Lung (tissue), 12 donors: ENCODE measurements around the gene MLLT1. TPM values are rescaled to one million over a fixed set of nuclear protein-coding genes. Genes with fewer than 3 reads are reported as not detected.

Experiments
- ATAC-seq: fragments of 200-7000 bp; cut with Tn5 transposase; one replicate; pipeline ENCODE4 v1.9.1; 2020; ENCODE audit warnings: moderate number of reproducible peaks; ENCODE audit not compliant: insufficient read depth, low FRiP score
- DNase-seq, 3 donors: peaks; one replicate each; pipeline ENCODE4 v3.0.0-alpha.2; 2013 to 2017
- H3K27ac ChIP-seq, 2 donors: one replicate each; pipeline ENCODE4 v1.5.1; 2013; ENCODE audit warnings: mild to moderate bottlenecking in 2 of 2, moderate library complexity in 2 of 2, control low read depth in 1 of 2, inconsistent platforms in 1 of 2, low read depth in 1 of 2, low read length in 1 of 2
- H3K27me3 ChIP-seq, 3 donors: one replicate each; pipeline ENCODE4 v1.5.1; 2013; ENCODE audit warnings: low read length in 2 of 3; ENCODE audit not compliant: control insufficient read depth in 3 of 3, insufficient read depth in 3 of 3
- H3K36me3 ChIP-seq, 4 donors: one replicate each; pipeline ENCODE4 v1.5.1; 2013; ENCODE audit warnings: low read length in 4 of 4, mild to moderate bottlenecking in 1 of 4, moderate library complexity in 1 of 4; ENCODE audit not compliant: control insufficient read depth in 4 of 4, insufficient read depth in 4 of 4
- H3K4me1 ChIP-seq, 5 donors: one replicate each; pipeline ENCODE4 v1.5.1; 2013; ENCODE audit warnings: low read length in 5 of 5, mild to moderate bottlenecking in 2 of 5, moderate library complexity in 1 of 5; ENCODE audit not compliant: control insufficient read depth in 5 of 5, insufficient read depth in 5 of 5
- H3K4me3 ChIP-seq: one replicate; pipeline ENCODE4 v1.5.1; 2013; ENCODE audit warnings: mild to moderate bottlenecking, control low read depth, moderate library complexity
- H3K9ac ChIP-seq, 2 donors: one replicate each; pipeline ENCODE4 v1.5.1; 2013; ENCODE audit warnings: low read length in 2 of 2, control low read depth in 1 of 2; ENCODE audit not compliant: insufficient read depth in 1 of 2
- H3K9me3 ChIP-seq, 4 donors: one replicate each; pipeline ENCODE4 v1.5.1; 2013; ENCODE audit warnings: low read length in 3 of 4, mild to moderate bottlenecking in 1 of 4, moderate library complexity in 1 of 4; ENCODE audit not compliant: control insufficient read depth in 4 of 4, insufficient read depth in 3 of 4
- WGBS, 2 donors: extraction: QIAGEN DNeasy Blood & Tissue Kit; methylation state at CpG; one replicate each; pipeline ENCODE4 v1.1.7; 2013; 5-methylcytosine and 5-hydroxymethylcytosine counted together
- polyA plus RNA-seq, 2 donors: library from polyadenylated mRNA; stranded (reverse); fragments of 200-250 nt; gene quantifications; one replicate each; pipeline ENCODE4 v1.2.1, GENCODE V29; 2013
- total RNA-seq, 2 donors: library from RNA; depleted of rRNA in 1 of 2; stranded (reverse); fragments of >200 nt in 1 of 2; gene quantifications; one replicate each; pipeline ENCODE4 v1.2.1, GENCODE V29; 2014 to 2021
- TF ChIP-seq, protein P1 (sequence below): IDR thresholded peaks from 2 replicates; pipeline ENCODE4 v1.5.1; 2012; ENCODE audit warnings: mild to moderate bottlenecking; ENCODE audit errors: control extremely low read depth, extremely low read depth
- donor health status: control.
- donor health status: control.
- donor health status: Bipolar disorder and iron deficiency.
- donor health status: healthy.
- donor health status: DM: yes; HTN: yes; CAD: no.

MLLT1 gene
- total and polyA plus RNA-seq, 4 donors, result 24.8 to 120 (median 36.2) TPM

DNA sequence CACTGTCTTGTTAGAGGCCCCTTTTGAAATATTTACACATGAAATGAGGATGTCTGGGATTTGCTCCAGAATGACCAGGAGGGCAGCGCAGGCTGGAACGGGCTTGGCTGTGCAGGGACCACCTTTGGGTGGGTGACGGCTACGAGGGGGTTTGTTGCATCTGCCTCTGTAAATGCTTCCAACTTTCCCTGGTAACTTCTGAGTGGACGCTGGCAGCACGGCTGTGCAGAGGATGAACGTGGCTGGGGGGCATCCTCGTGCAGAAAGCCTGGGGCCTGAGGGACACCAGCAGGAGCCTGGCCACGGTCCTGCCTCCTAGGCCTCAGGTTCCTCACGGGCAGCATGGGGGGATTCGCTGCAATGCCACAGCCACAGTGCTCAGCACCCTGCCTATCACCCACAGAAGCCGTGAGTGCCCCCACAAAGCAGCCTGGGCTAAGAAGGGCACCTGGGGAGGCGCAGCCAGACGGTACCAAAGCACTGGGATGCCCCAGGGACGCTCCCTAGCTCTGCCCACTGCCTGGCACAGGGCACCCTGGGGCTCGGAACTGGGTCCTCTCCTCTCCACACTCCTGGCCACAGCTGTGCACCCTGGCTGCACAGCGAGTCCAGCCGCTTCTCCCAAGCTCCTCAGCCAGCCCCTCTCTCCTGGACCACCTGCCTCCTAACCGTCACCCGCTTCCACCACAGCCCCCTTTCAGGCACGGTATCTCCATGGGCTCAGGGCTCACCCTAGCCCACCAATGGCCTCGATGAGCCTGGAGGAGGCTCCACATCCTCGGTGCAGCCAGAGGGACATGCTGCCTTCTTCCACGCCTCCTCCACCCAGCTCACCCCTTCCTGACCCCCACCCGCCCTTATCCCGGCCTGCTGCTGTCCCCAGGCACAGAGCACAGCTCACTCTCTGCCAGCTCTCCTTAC, 44.5 kb downstream of the MLLT1 start:
- no peak for DNase-seq

DNA sequence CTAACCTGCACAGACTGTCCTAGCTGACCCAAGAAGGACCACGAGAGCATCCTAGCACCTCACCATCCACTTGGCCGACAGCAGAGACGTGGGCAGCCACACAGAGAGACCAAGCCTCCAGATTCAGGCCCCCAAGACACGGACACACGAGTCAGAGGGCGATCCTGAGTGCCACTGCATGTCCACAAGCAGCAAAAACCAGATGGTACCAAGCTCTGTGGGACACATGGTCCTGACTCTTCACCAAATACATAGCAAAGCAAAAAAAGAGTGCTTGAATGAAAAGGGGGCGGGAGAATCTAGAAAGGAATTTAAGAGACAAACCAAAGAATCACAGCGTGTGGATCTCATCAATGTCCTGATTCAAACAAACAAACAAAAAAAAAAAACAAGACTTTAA, 45.2 kb downstream of the MLLT1 start:
- Histone ChIP-seq H3K4me3 (no peak overlapping the region), H3K27ac (peak overlapping the region in 1 of 2 donors; percentile 69), H3K27me3 (no peaks in the 10 kb centered on the region), H3K9ac (no peak overlapping the region), H3K9me3 (peaks cover 0 to under 1% (median 0%) of the 10 kb centered on the region in 4 donors), H3K36me3 (peaks cover 0 to 12% (median 1%) of the 10 kb centered on the region in 4 donors), H3K4me1 (peaks cover 12 to 66% (median 34%) of the 10 kb centered on the region in 5 donors)
- no peak for ATAC-seq
- DNase-seq, result no peak
- TF ChIP-seq, protein P1, sequence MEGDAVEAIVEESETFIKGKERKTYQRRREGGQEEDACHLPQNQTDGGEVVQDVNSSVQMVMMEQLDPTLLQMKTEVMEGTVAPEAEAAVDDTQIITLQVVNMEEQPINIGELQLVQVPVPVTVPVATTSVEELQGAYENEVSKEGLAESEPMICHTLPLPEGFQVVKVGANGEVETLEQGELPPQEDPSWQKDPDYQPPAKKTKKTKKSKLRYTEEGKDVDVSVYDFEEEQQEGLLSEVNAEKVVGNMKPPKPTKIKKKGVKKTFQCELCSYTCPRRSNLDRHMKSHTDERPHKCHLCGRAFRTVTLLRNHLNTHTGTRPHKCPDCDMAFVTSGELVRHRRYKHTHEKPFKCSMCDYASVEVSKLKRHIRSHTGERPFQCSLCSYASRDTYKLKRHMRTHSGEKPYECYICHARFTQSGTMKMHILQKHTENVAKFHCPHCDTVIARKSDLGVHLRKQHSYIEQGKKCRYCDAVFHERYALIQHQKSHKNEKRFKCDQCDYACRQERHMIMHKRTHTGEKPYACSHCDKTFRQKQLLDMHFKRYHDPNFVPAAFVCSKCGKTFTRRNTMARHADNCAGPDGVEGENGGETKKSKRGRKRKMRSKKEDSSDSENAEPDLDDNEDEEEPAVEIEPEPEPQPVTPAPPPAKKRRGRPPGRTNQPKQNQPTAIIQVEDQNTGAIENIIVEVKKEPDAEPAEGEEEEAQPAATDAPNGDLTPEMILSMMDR, result no peak
- 52 to 53% methylated on average over 8 of the region's 8 CpGs for WGBS, 2 donors

More for the DNA sequence above, 44.5 kb downstream of the MLLT1 start:
- WGBS, 2 donors, result 81 to 84% methylated on average over 26 of the region's 26 CpGs
- H3K27ac ChIP-seq, result peak overlapping the region in 1 of 2 donors; percentile 43
- TF ChIP-seq, protein P1, result no peak
- H3K36me3 ChIP-seq, result peaks cover 0 to 5% (median 0%) of the 10 kb centered on the region in 4 donors
- peaks cover 12 to 63% (median 33%) of the 10 kb centered on the region in 5 donors for H3K4me1 ChIP-seq
- no peak for ATAC-seq
- no peak overlapping the region for H3K9ac ChIP-seq
- no peaks in the 10 kb centered on the region for H3K27me3 ChIP-seq
- H3K9me3 ChIP-seq, result no peaks in the 10 kb centered on the region
- H3K4me3 ChIP-seq, result no peak overlapping the region

DNA sequence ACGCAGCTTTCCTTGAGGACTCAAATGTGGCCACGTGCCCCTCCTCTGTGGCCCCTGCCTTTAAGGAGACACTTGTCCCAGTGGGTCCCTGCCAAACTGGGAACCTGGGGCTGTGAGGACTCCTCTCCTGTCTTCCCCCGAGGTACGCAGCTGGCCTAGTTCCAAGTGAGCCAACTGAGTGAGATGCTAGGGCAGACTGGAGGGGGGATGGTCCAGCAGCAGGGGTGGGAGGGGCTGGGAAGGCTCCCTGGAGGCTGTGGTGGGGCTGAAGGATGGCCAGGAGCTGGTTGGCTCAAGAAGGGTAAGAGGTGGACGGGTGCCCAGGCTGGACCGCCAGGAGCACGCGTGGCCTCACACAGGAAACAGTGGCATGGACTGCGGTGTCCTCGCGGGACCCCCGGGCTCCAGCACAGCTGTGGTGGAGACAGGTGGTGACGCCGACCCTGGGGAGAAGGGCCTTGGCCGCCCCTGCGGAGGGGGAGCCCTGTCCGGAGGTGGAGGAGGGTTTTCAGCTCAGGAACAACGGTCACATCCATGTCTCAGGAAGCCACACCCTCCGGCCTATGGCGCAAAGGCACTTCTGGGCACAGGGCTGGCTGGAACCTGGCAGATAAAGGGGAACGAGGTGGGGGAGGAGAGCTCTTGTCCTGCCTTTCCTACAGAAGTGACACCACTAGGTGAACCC, 45.8 kb downstream of the MLLT1 start:
- TF ChIP-seq, protein P1, result no peak
- ATAC-seq (peak; percentile 36), DNase-seq (peak in 1 of 3 donors; percentile 58)
- Histone ChIP-seq H3K4me3 (no peak overlapping the region), H3K27me3 (no peaks in the 10 kb centered on the region), H3K4me1 (peaks cover 12 to 67% (median 33%) of the 10 kb centered on the region in 5 donors), H3K9me3 (peaks cover 0 to 2% (median 0%) of the 10 kb centered on the region in 4 donors), H3K9ac (no peak overlapping the region), H3K36me3 (peaks cover 0 to 14% (median 3%) of the 10 kb centered on the region in 4 donors), H3K27ac (peak overlapping the region; percentile 55 to 69)
- WGBS, 2 donors, result 13 to 23% methylated on average over 21 of the region's 21 CpGs
